Nephron progenitor cell (in vitro differentiated cells): Measurements from ENCODE around the gene TRAF3.

Experiments
- DNase-seq: peaks from one replicate; pipeline ENCODE4 v3.0.0; 2021
- H3K27ac Mint-ChIP-seq: 2 replicates; pipeline ENCODE4 v1.8.0; 2021; ENCODE audit warnings: mild to moderate bottlenecking, moderate library complexity, mixed read lengths
- H3K27me3 Mint-ChIP-seq: 2 replicates; pipeline ENCODE4 v1.8.0; 2021; ENCODE audit warnings: mild to moderate bottlenecking, low read depth, mixed read lengths; ENCODE audit not compliant: poor library complexity
- H3K36me3 Mint-ChIP-seq: 2 replicates; pipeline ENCODE4 v1.8.0; 2021; ENCODE audit warnings: low read depth, mixed read lengths
- H3K4me1 Mint-ChIP-seq: 2 replicates; pipeline ENCODE4 v1.8.0; 2021; ENCODE audit warnings: mixed read lengths
- H3K4me3 Mint-ChIP-seq: 2 replicates; pipeline ENCODE4 v1.8.0; 2021; ENCODE audit warnings: mild to moderate bottlenecking, moderate library complexity, mixed read lengths
- H3K9me3 Mint-ChIP-seq: 2 replicates; pipeline ENCODE4 v1.8.0; 2021; ENCODE audit warnings: mild to moderate bottlenecking, moderate library complexity, mixed read lengths
- CTCF ChIP-seq: fragments of 200-600 bp; sonication (generic); IDR thresholded peaks from 2 replicates; pipeline ENCODE4 v1.5.0; 2021; ENCODE audit warnings: antibody characterized with exemption

The TRAF3 gene

DNA sequence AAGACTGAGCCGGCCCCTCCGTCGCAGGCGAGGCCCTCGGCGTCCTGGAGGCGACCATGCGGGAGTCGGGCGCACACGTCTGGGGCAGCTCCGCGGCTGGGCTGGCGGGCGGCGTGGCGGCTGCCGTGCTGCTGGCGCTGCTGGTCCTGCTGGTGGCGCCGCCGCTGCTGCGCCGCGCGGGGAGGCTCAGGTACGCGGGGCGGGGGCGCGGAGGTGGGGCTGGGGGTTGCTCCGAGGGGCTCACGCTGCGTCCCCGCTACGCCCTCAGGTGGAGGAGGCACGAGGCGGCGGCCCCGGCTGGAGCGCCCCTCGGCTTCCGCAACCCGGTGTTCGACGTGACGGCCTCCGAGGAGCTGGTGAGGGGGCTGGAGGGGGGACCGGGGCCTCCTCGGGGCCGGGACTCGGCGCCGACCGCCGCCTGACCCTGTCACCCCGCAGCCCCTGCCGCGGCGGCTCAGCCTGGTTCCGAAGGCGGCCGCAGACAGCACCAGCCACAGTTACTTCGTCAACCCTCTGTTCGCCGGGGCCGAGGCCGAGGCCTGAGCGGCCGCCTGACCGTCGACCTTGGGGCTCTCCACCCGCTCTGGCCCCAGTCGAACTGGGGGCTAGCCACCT is 153.0 kb downstream of the TRAF3 start:
- H3K9me3 Mint-ChIP-seq = no peaks in the 10 kb centered on the region
- DNase-seq = peak; percentile 64
- no peak overlapping the region for H3K4me3 Mint-ChIP-seq
- no peak overlapping the region for H3K27ac Mint-ChIP-seq
- H3K36me3 Mint-ChIP-seq = peaks cover 21% of the 10 kb centered on the region
- no peaks in the 10 kb centered on the region for H3K4me1 Mint-ChIP-seq
- TF ChIP-seq CTCF = no peak
- H3K27me3 Mint-ChIP-seq = peaks cover 63% of the 10 kb centered on the region

GRCh38 chr14:102930753-102931579 is 153.7 kb downstream of the TRAF3 start:
- Mint-ChIP-seq H3K9me3 (no peaks in the 10 kb centered on the region), H3K4me1 (no peaks in the 10 kb centered on the region), H3K4me3 (peak overlapping the region; percentile 42), H3K36me3 (peaks cover 27% of the 10 kb centered on the region), H3K27ac (no peak overlapping the region), H3K27me3 (peaks cover 58% of the 10 kb centered on the region)
- DNase-seq = no peak
- TF ChIP-seq CTCF = no peak

DNA sequence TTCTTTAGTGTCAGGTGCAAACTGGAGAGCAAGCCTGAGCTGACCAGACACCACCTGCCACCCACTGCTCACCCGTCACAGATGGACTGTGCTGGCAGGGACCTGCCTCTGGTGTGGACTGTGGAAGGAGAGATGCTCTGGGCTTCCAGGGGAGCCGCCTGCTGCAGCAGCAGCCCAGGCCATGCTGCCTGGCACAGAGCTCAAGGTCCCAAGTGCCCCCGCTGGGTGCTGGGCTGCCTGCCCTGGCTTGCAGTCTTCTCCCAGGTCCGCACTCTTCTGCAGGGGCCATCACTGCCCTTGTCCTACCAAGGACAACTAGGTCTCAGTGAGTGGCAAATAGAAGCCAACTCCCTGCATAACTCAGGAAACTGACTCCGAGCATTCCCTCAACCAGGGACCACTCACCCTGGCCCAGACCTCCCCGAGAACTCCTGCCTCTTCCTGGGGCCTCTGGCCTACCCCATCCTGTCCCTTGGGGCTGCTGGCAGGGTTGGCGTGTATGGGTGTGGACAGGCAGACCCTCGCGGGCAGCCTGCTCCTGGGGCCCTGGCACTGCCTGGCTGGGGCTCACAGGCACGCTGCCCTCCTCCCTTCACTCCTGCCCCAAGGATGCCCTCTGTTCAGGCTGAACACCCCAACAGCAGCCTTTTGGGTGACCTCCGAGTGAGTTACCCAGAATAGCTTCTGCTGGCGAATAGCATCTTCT is 154.5 kb downstream of the TRAF3 start:
- no peak for TF ChIP-seq CTCF
- no peak overlapping the region for H3K27ac Mint-ChIP-seq
- no peaks in the 10 kb centered on the region for H3K4me1 Mint-ChIP-seq
- no peaks in the 10 kb centered on the region for H3K9me3 Mint-ChIP-seq
- peak overlapping the region; percentile 42 for H3K4me3 Mint-ChIP-seq
- peaks cover 30% of the 10 kb centered on the region for H3K36me3 Mint-ChIP-seq
- DNase-seq = no peak
- H3K27me3 Mint-ChIP-seq = peaks cover 51% of the 10 kb centered on the region

- no peak for TF ChIP-seq CTCF
- DNase-seq = no peak
- Mint-ChIP-seq H3K27ac (no peak overlapping the region), H3K36me3 (peaks cover 38% of the 10 kb centered on the region), H3K27me3 (peaks cover 41% of the 10 kb centered on the region), H3K4me1 (no peaks in the 10 kb centered on the region), H3K4me3 (no peak overlapping the region), H3K9me3 (no peaks in the 10 kb centered on the region)
Observed at GRCh38 chr14:102932484-102933248, 155.4 kb downstream of the TRAF3 start.

DNA sequence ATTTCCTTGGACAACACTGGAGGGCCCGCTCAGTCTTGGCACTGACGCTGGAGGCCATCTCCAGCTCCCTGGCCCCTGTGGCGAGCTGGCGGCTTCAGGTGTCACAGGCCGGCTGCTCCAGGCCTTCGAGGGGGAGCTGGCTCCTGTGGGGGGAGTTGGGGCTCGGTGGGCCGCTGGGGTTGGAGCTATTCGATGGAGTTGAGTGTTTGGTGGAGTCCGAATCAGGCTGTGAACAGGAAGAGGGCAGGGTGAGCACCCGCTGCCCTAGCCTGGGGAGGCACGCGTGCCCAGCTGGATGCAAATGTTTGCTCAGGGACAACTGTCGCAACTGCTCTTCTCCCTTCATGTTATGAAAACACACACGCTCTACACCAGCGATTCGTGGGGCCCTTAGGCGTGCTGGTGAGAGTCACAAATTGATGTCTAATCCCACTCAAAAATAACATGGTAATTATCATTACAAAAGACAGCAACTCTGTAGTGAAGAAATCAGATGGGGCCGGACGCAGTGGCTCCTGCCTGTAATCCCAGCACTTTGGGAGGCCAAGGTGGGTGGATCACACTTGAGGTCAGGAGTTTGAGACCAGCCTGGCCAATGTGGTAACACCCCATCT is 156.5 kb downstream of the TRAF3 start:
- Mint-ChIP-seq H3K36me3 (peaks cover 42% of the 10 kb centered on the region), H3K9me3 (no peaks in the 10 kb centered on the region), H3K27ac (no peak overlapping the region), H3K4me3 (no peak overlapping the region), H3K4me1 (no peaks in the 10 kb centered on the region), H3K27me3 (peaks cover 31% of the 10 kb centered on the region)
- TF ChIP-seq CTCF = no peak
- DNase-seq = no peak
